Measurements from ENCODE around the gene PABPC3.

DNA sequence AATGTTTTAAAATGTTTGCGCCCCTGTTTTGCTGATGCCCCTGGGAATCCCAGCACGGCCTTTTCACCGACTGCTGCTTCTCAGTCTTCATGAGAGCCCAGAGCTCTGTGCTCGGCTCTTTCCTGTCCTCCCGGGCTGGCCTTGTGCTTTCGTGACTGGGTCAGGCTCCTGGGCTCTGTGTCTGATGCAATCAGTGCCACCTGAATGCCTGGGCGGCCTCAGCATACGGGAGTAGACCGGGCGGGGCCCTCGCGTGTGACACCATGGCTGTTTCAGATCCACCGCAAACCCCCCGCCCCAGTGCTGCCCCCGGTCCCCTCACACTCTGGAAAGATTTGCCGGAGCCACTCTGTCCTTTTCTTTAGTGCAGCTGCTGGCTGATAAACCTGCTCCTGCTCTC lies 21.4 kb downstream of the PABPC3 start:
- TF ChIP-seq, protein P1, sequence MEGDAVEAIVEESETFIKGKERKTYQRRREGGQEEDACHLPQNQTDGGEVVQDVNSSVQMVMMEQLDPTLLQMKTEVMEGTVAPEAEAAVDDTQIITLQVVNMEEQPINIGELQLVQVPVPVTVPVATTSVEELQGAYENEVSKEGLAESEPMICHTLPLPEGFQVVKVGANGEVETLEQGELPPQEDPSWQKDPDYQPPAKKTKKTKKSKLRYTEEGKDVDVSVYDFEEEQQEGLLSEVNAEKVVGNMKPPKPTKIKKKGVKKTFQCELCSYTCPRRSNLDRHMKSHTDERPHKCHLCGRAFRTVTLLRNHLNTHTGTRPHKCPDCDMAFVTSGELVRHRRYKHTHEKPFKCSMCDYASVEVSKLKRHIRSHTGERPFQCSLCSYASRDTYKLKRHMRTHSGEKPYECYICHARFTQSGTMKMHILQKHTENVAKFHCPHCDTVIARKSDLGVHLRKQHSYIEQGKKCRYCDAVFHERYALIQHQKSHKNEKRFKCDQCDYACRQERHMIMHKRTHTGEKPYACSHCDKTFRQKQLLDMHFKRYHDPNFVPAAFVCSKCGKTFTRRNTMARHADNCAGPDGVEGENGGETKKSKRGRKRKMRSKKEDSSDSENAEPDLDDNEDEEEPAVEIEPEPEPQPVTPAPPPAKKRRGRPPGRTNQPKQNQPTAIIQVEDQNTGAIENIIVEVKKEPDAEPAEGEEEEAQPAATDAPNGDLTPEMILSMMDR (IDR thresholded peaks at IDR 0.05; ENCODE audit: insufficient read depth, low read length, poor library complexity, severe bottlenecking): no peak
- TF ChIP-seq EZH2phosphoT487 (conservative IDR thresholded peaks at IDR 0.05; ENCODE audit: low read length): no peak
